ENCODE data around the gene HACD2. TPM values are rescaled to one million over a fixed set of nuclear protein-coding genes. Genes with fewer than 3 reads are reported as not detected.
A peak's percentile ranks its signal among the peaks of the same experiment; 100 is the strongest.

Gene HACD2
- total RNA-seq, 5 donors from 2014 or later (not counting 1 experiment from before 2014, with no cell fraction given): 18.2 to 23.2 (median 20.7) TPM

DNA sequence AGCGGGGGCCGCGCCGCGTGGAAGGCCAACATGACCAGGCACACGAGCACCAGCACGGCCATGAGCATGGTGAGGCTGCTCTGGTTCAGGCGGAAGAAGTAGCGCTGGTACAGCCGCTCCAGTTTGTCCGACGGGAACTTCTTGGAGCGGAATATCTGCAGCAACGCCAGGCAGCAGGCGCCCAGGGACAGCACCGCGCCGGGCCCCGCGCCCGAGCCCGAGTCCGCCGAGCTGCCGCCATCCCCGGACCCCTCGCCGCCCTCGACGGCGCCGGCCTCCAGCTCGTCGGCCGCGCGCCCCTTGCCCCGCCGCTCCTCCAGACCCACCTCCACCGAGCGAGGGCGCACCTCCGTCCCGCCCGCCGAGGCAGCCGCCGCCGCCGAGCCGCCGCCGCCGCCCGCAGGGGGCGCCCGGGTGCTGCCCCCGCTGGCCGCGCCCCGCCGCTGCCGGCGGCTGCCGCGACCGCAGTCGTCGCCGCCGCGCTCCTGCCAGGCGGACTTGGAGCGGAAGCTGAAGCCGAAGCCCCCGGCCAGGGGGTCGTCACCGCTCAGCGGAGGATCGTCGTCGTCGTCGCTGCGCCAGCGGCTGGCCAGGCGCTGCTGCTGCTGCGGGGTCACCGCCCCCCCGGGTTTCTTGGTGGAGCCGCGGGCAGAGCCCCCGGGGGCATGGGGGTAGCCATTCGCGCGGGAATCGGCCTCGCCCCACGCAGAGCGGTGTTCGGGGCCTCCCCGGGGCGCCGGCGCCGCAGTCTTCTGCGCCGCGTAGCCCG is 136.9 kb downstream of the HACD2 start:
- POLR2A ChIA-PET: no interaction called here
- ATAC-seq (replicated peaks in 1 of 4): peak; percentile 54 to 70 (median 63)
- H3K36me3 ChIP-seq (ENCODE audit: control insufficient read depth in 2 of 2, extremely low read depth in 1 of 2, insufficient read depth in 1 of 2, low read length in 1 of 2): no peaks in the 10 kb centered on the region
- peaks cover 56 to 61% of the 10 kb centered on the region in 2 donors for H3K27me3 Mint-ChIP-seq
- H3K4me1 ChIP-seq (ENCODE audit: control insufficient read depth in 1 of 2, extremely low read depth in 1 of 2, insufficient read depth in 2 of 2, low read length in 2 of 2): peaks cover 0 to 12% of the 10 kb centered on the region in 2 experiments
- H3K4me3 ChIP-seq (ENCODE audit: control insufficient read depth in 1 of 2, extremely low read depth in 1 of 2, low read length in 1 of 2): peak overlapping the region; percentile 28 to 63
- H3K27ac ChIP-seq (ENCODE audit: low read length): no peak overlapping the region
- CTCF ChIA-PET: no interaction called here
- no peaks in the 10 kb centered on the region for H3K36me3 Mint-ChIP-seq
- H3K9me3 Mint-ChIP-seq: no peaks in the 10 kb centered on the region
- H3K27me3 ChIP-seq (replicated peaks in 1 of 2; ENCODE audit: control insufficient read depth in 2 of 2, extremely low read depth in 1 of 2, insufficient read depth in 2 of 2, low read length in 1 of 2): peaks cover 15 to 58% of the 10 kb centered on the region in 2 experiments
- no peaks in the 10 kb centered on the region for H3K9me3 ChIP-seq
- H3K4me3 Mint-ChIP-seq: peak overlapping the region in 1 of 3 donors; percentile 74
- H3K27ac Mint-ChIP-seq: no peak overlapping the region
- H3K4me1 Mint-ChIP-seq: peaks cover 0 to 10% (median 8%) of the 10 kb centered on the region in 3 donors
- WGBS (ENCODE audit: insufficient coverage): 13% methylated on average over 110 of the region's 110 CpGs
- peak in 27 of 35 experiments; percentile 2 to 68 (median 24) for DNase-seq

DNA sequence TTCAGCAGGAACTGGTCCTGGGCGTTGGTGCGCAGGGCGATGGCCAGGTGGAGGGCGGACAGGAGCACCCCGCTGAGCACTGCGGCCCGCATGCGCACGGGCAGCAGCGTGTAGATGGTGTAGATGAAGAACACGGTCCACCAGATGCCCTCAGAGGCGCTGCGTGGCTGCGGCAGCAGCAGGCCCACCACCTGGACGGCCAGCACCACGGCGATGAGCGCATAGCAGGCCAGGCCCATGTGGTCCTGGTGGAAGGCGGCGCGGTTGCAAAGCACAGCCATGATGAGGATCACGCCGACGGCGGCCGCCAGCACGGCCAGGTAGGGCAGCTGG is 137.5 kb downstream of the HACD2 start:
- POLR2A ChIA-PET: no interaction called here

GRCh38 chr3:123446610-123447109 is 138.2 kb downstream of the HACD2 start:
- ChIA-PET CTCF (interaction anchor here in 1 of 2 donors (0.6 kb wide), 1 partner anchor 1098 kb away, joined by 3 read pairs; no protein-coding TSS in a partner anchor), POLR2A (no interaction called here)
- H3K27me3 Mint-ChIP-seq: peaks cover 61 to 70% of the 10 kb centered on the region in 2 donors
- no peak overlapping the region for H3K4me3 ChIP-seq (ENCODE audit: control insufficient read depth in 1 of 2, extremely low read depth in 1 of 2, low read length in 1 of 2)
- H3K27me3 ChIP-seq (replicated peaks in 1 of 2; ENCODE audit: control insufficient read depth in 2 of 2, extremely low read depth in 1 of 2, insufficient read depth in 2 of 2, low read length in 1 of 2): peaks cover 15 to 64% of the 10 kb centered on the region in 2 experiments
- H3K9me3 ChIP-seq: no peaks in the 10 kb centered on the region
- peaks cover 0 to 12% of the 10 kb centered on the region in 2 experiments for H3K4me1 ChIP-seq (ENCODE audit: control insufficient read depth in 1 of 2, extremely low read depth in 1 of 2, insufficient read depth in 2 of 2, low read length in 2 of 2)
- H3K4me3 Mint-ChIP-seq: peak overlapping the region; percentile 63 to 74 (median 69)
- H3K4me1 Mint-ChIP-seq: peaks cover 0 to 10% (median 8%) of the 10 kb centered on the region in 3 donors
- H3K36me3 ChIP-seq (ENCODE audit: control insufficient read depth in 2 of 2, extremely low read depth in 1 of 2, insufficient read depth in 1 of 2, low read length in 1 of 2): no peaks in the 10 kb centered on the region
- H3K27ac Mint-ChIP-seq: no peak overlapping the region
- H3K36me3 Mint-ChIP-seq: no peaks in the 10 kb centered on the region
- DNase-seq (no peak), ATAC-seq (replicated peaks in 1 of 4) (no peak)
- 89% methylated on average over 4 of the region's 6 CpGs for WGBS (ENCODE audit: insufficient coverage)
- H3K9me3 Mint-ChIP-seq: no peaks in the 10 kb centered on the region
- H3K27ac ChIP-seq (ENCODE audit: low read length): no peak overlapping the region

More for the DNA sequence above, 137.5 kb downstream of the HACD2 start:
- H3K36me3 Mint-ChIP-seq: no peaks in the 10 kb centered on the region
- DNase-seq (no peak), ATAC-seq (replicated peaks in 1 of 4) (no peak)
- Histone ChIP-seq H3K27me3 (replicated peaks in 1 of 2; ENCODE audit: control insufficient read depth in 2 of 2, extremely low read depth in 1 of 2, insufficient read depth in 2 of 2, low read length in 1 of 2) (peaks cover 15 to 63% of the 10 kb centered on the region in 2 experiments), H3K27ac (ENCODE audit: low read length) (no peak overlapping the region), H3K36me3 (ENCODE audit: control insufficient read depth in 2 of 2, extremely low read depth in 1 of 2, insufficient read depth in 1 of 2, low read length in 1 of 2) (no peaks in the 10 kb centered on the region), H3K4me1 (ENCODE audit: control insufficient read depth in 1 of 2, extremely low read depth in 1 of 2, insufficient read depth in 2 of 2, low read length in 2 of 2) (peaks cover 0 to 12% of the 10 kb centered on the region in 2 experiments), H3K9me3 (no peaks in the 10 kb centered on the region), H3K4me3 (ENCODE audit: control insufficient read depth in 1 of 2, extremely low read depth in 1 of 2, low read length in 1 of 2) (no peak overlapping the region)
- H3K27me3 Mint-ChIP-seq: peaks cover 61 to 66% of the 10 kb centered on the region in 2 donors
- H3K9me3 Mint-ChIP-seq: no peaks in the 10 kb centered on the region
- peak overlapping the region in 2 of 3 donors; percentile 69 to 74 for H3K4me3 Mint-ChIP-seq
- WGBS (ENCODE audit: insufficient coverage): 93% methylated on average over 27 of the region's 27 CpGs
- H3K27ac Mint-ChIP-seq: no peak overlapping the region
- H3K4me1 Mint-ChIP-seq: peaks cover 0 to 10% (median 8%) of the 10 kb centered on the region in 3 donors
- CTCF ChIA-PET: interaction anchor here in 1 of 2 donors (0.6 kb wide), 1 partner anchor 1099 kb away, joined by 3 read pairs; no protein-coding TSS in a partner anchor

- Histone ChIP-seq H3K27me3 (replicated peaks in 1 of 2; ENCODE audit: control insufficient read depth in 2 of 2, extremely low read depth in 1 of 2, insufficient read depth in 2 of 2, low read length in 1 of 2) (peaks cover 14 to 60% of the 10 kb centered on the region in 2 experiments), H3K36me3 (ENCODE audit: control insufficient read depth in 2 of 2, extremely low read depth in 1 of 2, insufficient read depth in 1 of 2, low read length in 1 of 2) (no peaks in the 10 kb centered on the region), H3K4me1 (ENCODE audit: control insufficient read depth in 1 of 2, extremely low read depth in 1 of 2, insufficient read depth in 2 of 2, low read length in 2 of 2) (peaks cover 0 to 12% of the 10 kb centered on the region in 2 experiments), H3K27ac (ENCODE audit: low read length) (no peak overlapping the region), H3K9me3 (no peaks in the 10 kb centered on the region), H3K4me3 (ENCODE audit: control insufficient read depth in 1 of 2, extremely low read depth in 1 of 2, low read length in 1 of 2) (no peak overlapping the region)
- Mint-ChIP-seq H3K4me1 (peaks cover 0 to 10% (median 8%) of the 10 kb centered on the region in 3 donors), H3K9me3 (no peaks in the 10 kb centered on the region), H3K4me3 (peak overlapping the region; percentile 18 to 74 (median 35)), H3K27ac (no peak overlapping the region), H3K36me3 (no peaks in the 10 kb centered on the region), H3K27me3 (peaks cover 59 to 69% of the 10 kb centered on the region in 2 donors)
- CTCF ChIA-PET: no interaction called here
- POLR2A ChIA-PET: no interaction called here
- DNase-seq (no peak), ATAC-seq (replicated peaks in 1 of 4) (no peak)
- 79% methylated on average over 2 of the region's 2 CpGs for WGBS (ENCODE audit: insufficient coverage)
Observed at GRCh38 chr3:123446210-123446609, 138.6 kb downstream of the HACD2 start.

DNA sequence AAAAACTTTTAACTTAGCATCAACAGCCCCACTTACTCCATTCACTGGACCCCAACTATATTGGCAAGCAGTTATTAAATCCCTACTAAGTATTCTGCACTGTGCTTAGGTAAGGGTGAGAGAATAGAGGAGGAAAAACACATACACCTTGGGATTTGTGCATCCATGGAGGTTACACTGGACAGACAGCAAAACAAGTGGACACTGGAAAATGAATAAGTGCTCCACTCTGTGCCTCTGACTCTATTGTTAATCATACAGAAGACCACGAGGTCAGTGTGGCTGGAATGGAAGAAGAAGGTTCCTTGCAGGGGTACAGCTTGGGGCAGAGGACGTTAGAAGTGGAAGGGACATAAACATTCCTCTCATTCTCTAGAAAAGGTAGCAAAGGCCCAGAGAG is 139.2 kb downstream of the HACD2 start:
- Mint-ChIP-seq H3K36me3 (no peaks in the 10 kb centered on the region), H3K27me3 (peaks cover 55 to 66% of the 10 kb centered on the region in 2 donors), H3K9me3 (no peaks in the 10 kb centered on the region), H3K27ac (no peak overlapping the region), H3K4me1 (peaks cover 0 to 10% (median 8%) of the 10 kb centered on the region in 3 donors), H3K4me3 (peak overlapping the region in 2 of 3 donors; percentile 35 to 74)
- CTCF ChIA-PET: interaction anchor here in 1 of 2 donors (0.7 kb wide), 1 partner anchor 10 kb away, joined by 3 read pairs; no protein-coding TSS in a partner anchor
- Histone ChIP-seq H3K27me3 (replicated peaks in 1 of 2; ENCODE audit: control insufficient read depth in 2 of 2, extremely low read depth in 1 of 2, insufficient read depth in 2 of 2, low read length in 1 of 2) (peaks cover 8 to 57% of the 10 kb centered on the region in 2 experiments), H3K4me1 (ENCODE audit: control insufficient read depth in 1 of 2, extremely low read depth in 1 of 2, insufficient read depth in 2 of 2, low read length in 2 of 2) (peaks cover 0 to 12% of the 10 kb centered on the region in 2 experiments), H3K36me3 (ENCODE audit: control insufficient read depth in 2 of 2, extremely low read depth in 1 of 2, insufficient read depth in 1 of 2, low read length in 1 of 2) (no peaks in the 10 kb centered on the region), H3K27ac (ENCODE audit: low read length) (no peak overlapping the region), H3K4me3 (ENCODE audit: control insufficient read depth in 1 of 2, extremely low read depth in 1 of 2, low read length in 1 of 2) (no peak overlapping the region), H3K9me3 (no peaks in the 10 kb centered on the region)
- POLR2A ChIA-PET: no interaction called here
- no peak for ATAC-seq (replicated peaks in 1 of 4)
- no peak for DNase-seq
- no CpG with 5 or more reads among the region's 2 CpGs for WGBS (ENCODE audit: insufficient coverage)

GRCh38 chr3:123444744-123445143 is 140.1 kb downstream of the HACD2 start:
- WGBS (ENCODE audit: insufficient coverage): no CpG with 5 or more reads among the region's 1 CpG
- ChIA-PET CTCF (no interaction called here), POLR2A (no interaction called here)
- H3K4me3 Mint-ChIP-seq: no peak overlapping the region
- H3K36me3 ChIP-seq (ENCODE audit: control insufficient read depth in 2 of 2, extremely low read depth in 1 of 2, insufficient read depth in 1 of 2, low read length in 1 of 2): no peaks in the 10 kb centered on the region
- DNase-seq (no peak), ATAC-seq (replicated peaks in 1 of 4) (no peak)
- peaks cover 3 to 55% of the 10 kb centered on the region in 2 experiments for H3K27me3 ChIP-seq (replicated peaks in 1 of 2; ENCODE audit: control insufficient read depth in 2 of 2, extremely low read depth in 1 of 2, insufficient read depth in 2 of 2, low read length in 1 of 2)
- H3K4me1 ChIP-seq (ENCODE audit: control insufficient read depth in 1 of 2, extremely low read depth in 1 of 2, insufficient read depth in 2 of 2, low read length in 2 of 2): peaks cover 0 to 7% of the 10 kb centered on the region in 2 experiments
- no peak overlapping the region for H3K4me3 ChIP-seq (ENCODE audit: control insufficient read depth in 1 of 2, extremely low read depth in 1 of 2, low read length in 1 of 2)
- H3K4me1 Mint-ChIP-seq: peaks cover 0 to 4% (median 2%) of the 10 kb centered on the region in 3 donors
- H3K9me3 ChIP-seq: no peaks in the 10 kb centered on the region
- no peaks in the 10 kb centered on the region for H3K9me3 Mint-ChIP-seq
- peaks cover 53 to 65% of the 10 kb centered on the region in 2 donors for H3K27me3 Mint-ChIP-seq
- no peak overlapping the region for H3K27ac Mint-ChIP-seq
- no peak overlapping the region for H3K27ac ChIP-seq (ENCODE audit: low read length)
- H3K36me3 Mint-ChIP-seq: no peaks in the 10 kb centered on the region
